ENCODE results near the gene CLDN17. TPM values are rescaled to one million over a fixed set of nuclear protein-coding genes. Genes with fewer than 3 reads are reported as not detected.

CLDN17 gene
- total and polyA plus RNA-seq, 4 experiments from 2014 or later = not detected

DNA sequence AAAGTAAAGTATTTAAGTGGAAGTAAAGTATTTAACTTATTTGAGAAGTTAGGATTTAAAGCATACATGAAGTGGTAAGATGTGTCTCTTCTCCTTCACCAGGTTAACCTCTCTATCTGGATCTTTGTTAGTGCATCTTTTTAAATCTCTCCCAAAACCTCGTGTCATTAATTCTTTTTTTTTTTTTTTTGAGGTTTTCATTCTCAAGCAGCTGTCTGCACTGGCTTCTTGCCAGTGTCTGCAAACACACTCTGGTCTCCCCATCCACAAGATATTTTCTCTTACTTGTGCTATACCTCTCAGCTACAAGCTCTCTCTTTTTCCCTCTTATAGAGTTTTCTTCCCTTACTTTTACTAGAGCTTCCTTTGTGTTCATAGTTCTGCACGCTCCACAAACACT, 49.0 kb downstream of the CLDN17 start:
- Histone ChIP-seq H3K27ac (ENCODE audit: low read depth, low read length) (no peak overlapping the region), H3K27me3 (ENCODE audit: insufficient read depth, low read length) (no peaks in the 10 kb centered on the region), H3K36me3 (ENCODE audit: insufficient read depth, low read length) (no peaks in the 10 kb centered on the region), H3K4me3 (ENCODE audit: low read length in 2 of 2) (no peak overlapping the region), H3K9me3 (ENCODE audit: control insufficient read depth in 1 of 2, low read length in 2 of 2) (no peaks in the 10 kb centered on the region), H3K4me1 (ENCODE audit: insufficient read depth, low read length) (no peaks in the 10 kb centered on the region)
- H3K4me3 Mint-ChIP-seq = no peak overlapping the region
- intact Hi-C loops (cut with micrococcal nuclease) = no loop called here
- no peaks in the 10 kb centered on the region for H3K36me3 Mint-ChIP-seq
- POLR2A ChIA-PET (ENCODE audit: partially characterized antibody) = no interaction called here
- H3K4me1 Mint-ChIP-seq = no peaks in the 10 kb centered on the region
- CTCF ChIA-PET (ENCODE audit: partially characterized antibody) = no interaction called here
- no peak for DNase-seq
- no peaks in the 10 kb centered on the region for H3K27me3 Mint-ChIP-seq
- H3K27ac Mint-ChIP-seq = no peak overlapping the region
- H3K9me3 Mint-ChIP-seq = peaks cover 0 to 4% (median 0%) of the 10 kb centered on the region in 8 donors

DNA sequence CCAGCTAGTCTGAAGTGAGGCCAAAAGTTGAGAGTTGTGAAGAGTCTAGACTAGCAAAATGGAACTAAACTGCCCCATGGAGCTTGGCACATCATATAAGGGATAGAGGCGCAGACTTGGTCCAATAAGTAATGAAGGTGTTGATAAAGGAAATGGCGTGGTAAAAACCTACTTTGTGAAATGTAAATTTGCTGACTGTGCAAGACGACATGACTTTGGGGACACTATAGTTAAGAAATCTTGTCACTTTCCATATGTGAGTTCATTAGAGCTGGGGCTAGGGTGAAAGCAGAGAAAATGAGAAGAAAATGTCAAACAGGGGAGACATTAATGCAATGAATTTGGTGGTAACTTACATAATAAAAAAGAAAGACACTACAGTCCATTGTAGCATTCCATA, 50.1 kb downstream of the CLDN17 start:
- intact Hi-C loops (cut with micrococcal nuclease) = no loop called here
- CTCF ChIA-PET (ENCODE audit: partially characterized antibody) = no interaction called here
- no peaks in the 10 kb centered on the region for H3K27me3 ChIP-seq (ENCODE audit: insufficient read depth, low read length)
- no peak for DNase-seq
- POLR2A ChIA-PET (ENCODE audit: partially characterized antibody) = no interaction called here
- H3K9me3 ChIP-seq (ENCODE audit: control insufficient read depth in 1 of 2, low read length in 2 of 2) = no peaks in the 10 kb centered on the region
- Mint-ChIP-seq H3K9me3 (peaks cover 0 to 4% (median 1%) of the 10 kb centered on the region in 8 donors), H3K4me3 (no peak overlapping the region), H3K27me3 (no peaks in the 10 kb centered on the region), H3K36me3 (no peaks in the 10 kb centered on the region), H3K27ac (no peak overlapping the region), H3K4me1 (no peaks in the 10 kb centered on the region)
- H3K4me1 ChIP-seq (ENCODE audit: insufficient read depth, low read length) = no peaks in the 10 kb centered on the region
- H3K4me3 ChIP-seq (ENCODE audit: low read length in 2 of 2) = no peak overlapping the region
- H3K36me3 ChIP-seq (ENCODE audit: insufficient read depth, low read length) = no peaks in the 10 kb centered on the region
- H3K27ac ChIP-seq (ENCODE audit: low read depth, low read length) = no peak overlapping the region

Other genes with a start within 250 kb of the CLDN17 start
- gene GRIK1, start 226.8 kb downstream of the CLDN17 start, total RNA-seq = not detected
- not detected for gene GRIK1, start 226.8 kb downstream of the CLDN17 start, polyA plus RNA-seq
- not detected for gene CLDN8, start 49.3 kb upstream of the CLDN17 start, total RNA-seq
- gene CLDN8, start 49.3 kb upstream of the CLDN17 start, polyA plus RNA-seq = not detected
- not detected for gene KRTAP24-1, start 116.1 kb upstream of the CLDN17 start, total RNA-seq
- not detected for gene KRTAP24-1, start 116.1 kb upstream of the CLDN17 start, polyA plus RNA-seq
- not detected for gene KRTAP25-1, start 122.7 kb upstream of the CLDN17 start, total RNA-seq
- not detected for gene KRTAP25-1, start 122.7 kb upstream of the CLDN17 start, polyA plus RNA-seq
- gene KRTAP26-1, start 153.5 kb upstream of the CLDN17 start, total RNA-seq = not detected
- gene KRTAP26-1, start 153.5 kb upstream of the CLDN17 start, polyA plus RNA-seq = not detected
- gene KRTAP27-1, start 170.9 kb upstream of the CLDN17 start, total RNA-seq = not detected
- gene KRTAP27-1, start 170.9 kb upstream of the CLDN17 start, polyA plus RNA-seq = not detected
- gene KRTAP23-1, start 181.8 kb upstream of the CLDN17 start, total RNA-seq = not detected
- not detected for gene KRTAP23-1, start 181.8 kb upstream of the CLDN17 start, polyA plus RNA-seq
- not detected for gene KRTAP13-2, start 205.5 kb upstream of the CLDN17 start, total RNA-seq
- gene KRTAP13-2, start 205.5 kb upstream of the CLDN17 start, polyA plus RNA-seq = not detected
- not detected for gene KRTAP13-1, start 229.2 kb upstream of the CLDN17 start, total RNA-seq
- not detected for gene KRTAP13-1, start 229.2 kb upstream of the CLDN17 start, polyA plus RNA-seq